Activated CD4-positive, CD25-positive, alpha-beta regulatory T cell treated with anti-CD3 and anti-CD28 coated beads, Interleukin-2, amount 50 U/mL, for 24 hours (primary cell): ENCODE results near the gene MFSD2B.
"Not testable (repeated sequence)": the region's sequence is repeated elsewhere in the genome, so short reads cannot be mapped to it uniquely, and the experiment has no call there.

Experiments used
- ATAC-seq, 2 donors: fragments of 150-1000 bp; cut with Tn5 transposase; one replicate each; pipeline ENCODE4 v1.10.0; 2021; ENCODE audit warnings: mild to moderate bottlenecking in 1 of 2, moderate library complexity in 1 of 2

Gene MFSD2B

GRCh38 chr2:24020244-24020643 lies 10.4 kb downstream of the MFSD2B start:
- no peak for ATAC-seq

- peak in 1 of 2 donors; percentile 33 for ATAC-seq
These were observed 11.5 kb downstream of the MFSD2B start for GRCh38 chr2:24021122-24021998.

GRCh38 chr2:24022324-24022974 lies 12.6 kb downstream of the MFSD2B start:
- no peak for ATAC-seq

GRCh38 chr2:24022975-24023575 lies 13.2 kb downstream of the MFSD2B start:
- no peak for ATAC-seq

GRCh38 chr2:24024018-24024417 lies 14.1 kb downstream of the MFSD2B start:
- no peak for ATAC-seq

GRCh38 chr2:24024996-24025663 lies 15.2 kb downstream of the MFSD2B start:
- ATAC-seq = no peak

GRCh38 chr2:24026233-24026632 lies 16.3 kb downstream of the MFSD2B start:
- no peak for ATAC-seq

- no peak for ATAC-seq
These were observed 29.1 kb downstream of the MFSD2B start for GRCh38 chr2:24038786-24039499.

GRCh38 chr2:24040511-24040910 lies 30.6 kb downstream of the MFSD2B start:
- ATAC-seq = no peak

GRCh38 chr2:24043133-24043532 lies 33.2 kb downstream of the MFSD2B start:
- ATAC-seq = not testable (repeated sequence)

GRCh38 chr2:24045511-24046508 lies 35.9 kb downstream of the MFSD2B start:
- ATAC-seq = no peak

GRCh38 chr2:24046599-24046929 lies 36.7 kb downstream of the MFSD2B start:
- no peak for ATAC-seq

- ATAC-seq = peak; percentile 100
These were observed 37.2 kb downstream of the MFSD2B start, which contains the start of gene WDCP for GRCh38 chr2:24046930-24047702. TSS of gene WDCP (minus strand) at chr2:24047391. CDS start at chr2:24039494, 7,897 bp downstream.

- ATAC-seq = no peak
These were observed 37.8 kb downstream of the MFSD2B start for GRCh38 chr2:24047703-24048033.

GRCh38 chr2:24048769-24049484 lies 39.0 kb downstream of the MFSD2B start:
- ATAC-seq = no peak

GRCh38 chr2:24049485-24050021 lies 39.7 kb downstream of the MFSD2B start, which contains the start of gene FKBP1B:
TSS of gene FKBP1B (plus strand) at chr2:24049741. CDS start at chr2:24049850, 109 bp downstream.
- ATAC-seq = no peak

- no peak for ATAC-seq
These were observed 40.4 kb downstream of the MFSD2B start for GRCh38 chr2:24050041-24050979.

- ATAC-seq = no peak
These were observed 41.9 kb downstream of the MFSD2B start for GRCh38 chr2:24051833-24052232.
